ENCODE data around the gene CSTPP1.

- TF ChIP-seq CTCF (IDR thresholded peaks at IDR 0.05) (no peak), POLR2A (IDR thresholded peaks at IDR 0.05) (no peak), EP300 (IDR thresholded peaks at IDR 0.05) (peak in 1 of 2 donors; percentile 53)
Observed at GRCh38 chr11:47136327-47136726, 199.8 kb downstream of the CSTPP1 start.

All from tibial nerve (tissue), 4 donors.